HepG2 (cell line): ENCODE measurements around the gene TEX19. TPM values are rescaled to one million over a fixed set of nuclear protein-coding genes. Genes with fewer than 3 reads are reported as not detected.
A peak's percentile ranks its signal among the peaks of the same experiment; 100 is the strongest.

Experiments used
- CENPT ChIP-seq: sonication (generic); formaldehyde crosslinking; IDR thresholded peaks from 2 replicates; pipeline ENCODE4 v1.8.0; 2022; ENCODE audit warnings: low read depth, mild to moderate bottlenecking, moderate library complexity, missing genetic modification reagents
- CENPX ChIP-seq: sonication (generic); formaldehyde crosslinking; IDR thresholded peaks from 2 replicates; pipeline ENCODE4 v1.9.0; 2021; ENCODE audit warnings: mild to moderate bottlenecking, missing genetic modification reagents, moderate library complexity
- DBP ChIP-seq: sonication (generic); formaldehyde crosslinking; IDR thresholded peaks from 2 replicates; pipeline ENCODE4 v1.4.0; 2020; ENCODE audit warnings: missing genetic modification reagents; ENCODE audit errors: not compliant biosample characterization
- ETV5 ChIP-seq: IDR thresholded peaks from 2 replicates; pipeline ENCODE4 v1.6.1; 2018; ENCODE audit warnings: missing biosample characterization, missing genetic modification reagents, inconsistent platforms, borderline replicate concordance
- GTF3A ChIP-seq: sonication (generic); formaldehyde crosslinking; conservative IDR thresholded peaks from 2 replicates; pipeline ENCODE4 v1.4.0; 2020; ENCODE audit warnings: mild to moderate bottlenecking, missing genetic modification reagents
- HBP1 ChIP-seq: IDR thresholded peaks from 2 replicates; pipeline ENCODE4 v1.6.1; 2016; ENCODE audit warnings: low read depth, control low read depth
- HMG20B ChIP-seq: conservative IDR thresholded peaks from 2 replicates; pipeline ENCODE4 v1.6.1; 2016; ENCODE audit warnings: missing genetic modification reagents, missing compliant biosample characterization
- JUN ChIP-seq: sonication (generic); formaldehyde crosslinking; IDR thresholded peaks from 2 replicates; pipeline ENCODE4 v1.4.0; 2020; ENCODE audit warnings: mild to moderate bottlenecking, missing genetic modification reagents
- JUND ChIP-seq: sonication (generic); formaldehyde crosslinking; IDR thresholded peaks from 2 replicates; pipeline ENCODE4 v1.8.0; 2022; ENCODE audit warnings: mild to moderate bottlenecking, missing genetic modification reagents
- MEF2D ChIP-seq: sonication (generic); formaldehyde crosslinking; IDR thresholded peaks from 2 replicates; pipeline ENCODE4 v1.5.1; 2020; ENCODE audit warnings: mild to moderate bottlenecking, missing genetic modification reagents
- MXD4 ChIP-seq: IDR thresholded peaks from 2 replicates; pipeline ENCODE4 v1.6.1; 2016; ENCODE audit warnings: mild to moderate bottlenecking, missing biosample characterization, missing genetic modification reagents
- MZF1 ChIP-seq: sonication (generic); formaldehyde crosslinking; IDR thresholded peaks from 2 replicates; pipeline ENCODE4 v1.8.1; 2023; ENCODE audit warnings: mild to moderate bottlenecking, missing genetic modification reagents, borderline replicate concordance
- PAWR ChIP-seq: sonication (generic); formaldehyde crosslinking; IDR thresholded peaks from 2 replicates; pipeline ENCODE4 v1.4.0; 2020; ENCODE audit warnings: missing genetic modification reagents, mild to moderate bottlenecking, borderline replicate concordance
- PITX1 ChIP-seq: sonication (generic); formaldehyde crosslinking; IDR thresholded peaks from 2 replicates; pipeline ENCODE4 v1.5.1; 2020; ENCODE audit warnings: mild to moderate bottlenecking, missing genetic modification reagents
- POLR2G ChIP-seq: fragments of 200-400 bp; formaldehyde crosslinking; IDR thresholded peaks from 2 replicates; pipeline ENCODE4 v1.6.1; 2018; ENCODE audit warnings: mild to moderate bottlenecking, low read depth, low read length, moderate library complexity
- RFX3 ChIP-seq: IDR thresholded peaks from 2 replicates; pipeline ENCODE4 v1.6.1; 2016; ENCODE audit warnings: missing biosample characterization, missing genetic modification reagents
- SCMH1 ChIP-seq: sonication (generic); formaldehyde crosslinking; IDR thresholded peaks from 2 replicates; pipeline ENCODE4 v1.9.0; 2021; ENCODE audit warnings: missing genetic modification reagents, mild to moderate bottlenecking, borderline replicate concordance
- SP5 ChIP-seq: IDR thresholded peaks from 2 replicates; pipeline ENCODE4 v1.6.1; 2016; ENCODE audit warnings: low read depth, borderline replicate concordance
- XRCC5 ChIP-seq: fragments of 200-400 bp; formaldehyde crosslinking; optimal IDR thresholded peaks from 2 replicates; pipeline ENCODE3; 2017; ENCODE audit warnings: mild to moderate bottlenecking, low read length
- YEATS4 ChIP-seq: sonication (generic); formaldehyde crosslinking; IDR thresholded peaks from 2 replicates; pipeline ENCODE4 v1.4.0; 2020; ENCODE audit warnings: missing genetic modification reagents, borderline replicate concordance
- ZC3H13 ChIP-seq: sonication (generic); formaldehyde crosslinking; IDR thresholded peaks from 2 replicates; pipeline ENCODE4 v1.8.1; 2023; ENCODE audit warnings: mild to moderate bottlenecking, missing genetic modification reagents, moderate library complexity
- ZFP1 ChIP-seq: IDR thresholded peaks from 2 replicates; pipeline ENCODE4 v1.6.1; 2016
- ZFP37 ChIP-seq: sonication (generic); formaldehyde crosslinking; IDR thresholded peaks from 2 replicates; pipeline ENCODE4 v1.4.0; 2020; ENCODE audit warnings: missing genetic modification reagents, borderline replicate concordance
- ZNF101 ChIP-seq: sonication (generic); formaldehyde crosslinking; IDR thresholded peaks from 2 replicates; pipeline ENCODE4 v1.4.0; 2020; ENCODE audit warnings: mild to moderate bottlenecking, low read depth, missing genetic modification reagents, borderline replicate concordance
- ZNF251 ChIP-seq: sonication (generic); formaldehyde crosslinking; IDR thresholded peaks from 2 replicates; pipeline ENCODE4 v1.9.0; 2021; ENCODE audit warnings: mild to moderate bottlenecking, missing genetic modification reagents
- ZNF263 ChIP-seq: sonication (generic); formaldehyde crosslinking; IDR thresholded peaks from 2 replicates; pipeline ENCODE4 v1.4.0; 2020; ENCODE audit warnings: missing genetic modification reagents
- ZNF451 ChIP-seq: sonication (generic); formaldehyde crosslinking; IDR thresholded peaks from 2 replicates; pipeline ENCODE4 v1.5.0; 2020; ENCODE audit warnings: mild to moderate bottlenecking, missing genetic modification reagents
- ZNF572 ChIP-seq: sonication (generic); formaldehyde crosslinking; IDR thresholded peaks from 2 replicates; pipeline ENCODE4 v1.5.1; 2020; ENCODE audit warnings: mild to moderate bottlenecking, missing genetic modification reagents
- polyA plus RNA-seq, 8 experiments: library from polyadenylated mRNA; depleted of rRNA in 3 of 8; stranded (reverse) in 7 of 8; unstranded in 1 of 8; fragments of >200 nt; fragmentation: Illumina TruSeq in 4 of 8; extraction: Trizol in 4 of 8; gene quantifications; 2 replicates each; pipeline versions ENCODE4 v1.2.1 to v1.2.3, GENCODE V29; 2011 to 2016; ENCODE audit warnings: low read depth in 4 of 8, missing spikeins in 1 of 8, mixed read lengths in 1 of 8; ENCODE audit not compliant: insufficient read depth in 1 of 8
- total RNA-seq, 5 experiments: library from RNA; depleted of rRNA; stranded (reverse); fragments of >200 nt; fragmentation: Illumina TruSeq; extraction: Trizol; gene quantifications; 2 replicates each; pipeline ENCODE4 v1.2.3, GENCODE V29; 2016; ENCODE audit warnings: low read depth in 1 of 5

Gene TEX19
- total and polyA plus RNA-seq, 2 of the 13 experiments (the other 11 are each of a cell fraction or from before 2014, with no cell fraction given) = 1.3 to 6.0 TPM

- TF ChIP-seq POLR2G = peak; percentile 70
- TF ChIP-seq HMG20B = no peak
- no peak for TF ChIP-seq ZC3H13
- TF ChIP-seq ZFP37 = no peak
- TF ChIP-seq SCMH1 (CRISPR knock-in tag) = no peak
- TF ChIP-seq CENPX = no peak
- TF ChIP-seq ETV5 (CRISPR knock-in tag) = peak; percentile 46; the same call in 1 of the 2 replicates
- TF ChIP-seq ZNF572 (CRISPR knock-in tag) = no peak
- no peak for TF ChIP-seq ZFP1 (CRISPR knock-in tag)
- 0 out of 2 replicates have a peak, but pooled peaks have one; percentile 40 for TF ChIP-seq MXD4
- no peak for TF ChIP-seq ZNF251
- TF ChIP-seq MEF2D (CRISPR knock-in tag) = no peak
- TF ChIP-seq RFX3 (CRISPR knock-in tag) = no peak
- TF ChIP-seq XRCC5 = peak; percentile 14
- TF ChIP-seq PAWR = no peak
- no peak for TF ChIP-seq GTF3A
- TF ChIP-seq ZNF451 (CRISPR knock-in tag) = no peak
- no peak for TF ChIP-seq SP5 (CRISPR knock-in tag)
- peak; percentile 28; the same call in 1 of the 2 replicates for TF ChIP-seq YEATS4 (CRISPR knock-in tag)
- TF ChIP-seq JUND = no peak
- no peak for TF ChIP-seq ZNF101 (CRISPR knock-in tag)
- TF ChIP-seq HBP1 (CRISPR knock-in tag) = no peak
- TF ChIP-seq PITX1 = no peak
- no peak for TF ChIP-seq JUN (CRISPR knock-in tag)
- TF ChIP-seq MZF1 = no peak
- TF ChIP-seq CENPT (CRISPR knock-in tag) = no peak
- peak; percentile 63 for TF ChIP-seq ZNF263
- TF ChIP-seq DBP (CRISPR knock-in tag) = no peak
Observed at GRCh38 chr17:82338858-82339633, 20.0 kb upstream of the TEX19 start (continued).
